PFSK-1 (cell line): ENCODE data around the gene C20orf96.

Experiments used
- POLR2AphosphoS5 ChIP-seq: IDR thresholded peaks from 2 replicates; pipeline ENCODE4 v1.6.1; 2012; ENCODE audit warnings: low read depth, mild to moderate bottlenecking, control low read depth, low read length, moderate library complexity
- REST ChIP-seq, 2 experiments: IDR thresholded peaks; 2 replicates each; pipeline versions ENCODE4 v1.6.1 to v1.8.0; 2011 to 2012; ENCODE audit warnings: low read depth in 2 of 2, low read length in 2 of 2, control low read depth in 1 of 2, inconsistent platforms in 1 of 2, mild to moderate bottlenecking in 1 of 2, moderate library complexity in 1 of 2; ENCODE audit not compliant: insufficient read depth in 1 of 2
- TAF1 ChIP-seq: IDR thresholded peaks from 2 replicates; pipeline ENCODE4 v1.6.1; 2012; ENCODE audit warnings: low read length, control low read depth, borderline replicate concordance; ENCODE audit not compliant: insufficient read depth

GRCh38 chr20:311609-312008 lies 21.1 kb upstream of the C20orf96 start:
- TF ChIP-seq POLR2AphosphoS5, result no peak
- no peak for TF ChIP-seq REST (IDR thresholded peaks at IDR 0.05; ENCODE audit: insufficient read depth in 1 of 2, low read depth in 2 of 2, low read length in 2 of 2)
- TF ChIP-seq TAF1, result no peak
